ENCODE data around the gene ACSL1.

ACSL1 gene

GRCh38 chr4:184819786-184820185, 6.0 kb downstream of the ACSL1 start:
- no peak overlapping the region for H3K27ac ChIP-seq (ENCODE audit: low read depth, low read length)
- H3K27me3 ChIP-seq (ENCODE audit: control insufficient read depth in 1 of 2, insufficient read depth in 2 of 2, low read length in 2 of 2): no peaks in the 10 kb centered on the region
- H3K4me3 ChIP-seq (ENCODE audit: low read depth in 1 of 2, low read length in 2 of 2): no peak overlapping the region
- no peaks in the 10 kb centered on the region for H3K36me3 ChIP-seq (ENCODE audit: insufficient read depth, low read length)
- no peaks in the 10 kb centered on the region for H3K9me3 ChIP-seq (ENCODE audit: low read length)
- no peak overlapping the region for H3K9ac ChIP-seq (ENCODE audit: low read length)
- H3K4me1 ChIP-seq (ENCODE audit: insufficient read depth, low read length): peaks cover 12% of the 10 kb centered on the region

GRCh38 chr4:184818216-184818564, 7.6 kb downstream of the ACSL1 start:
- Histone ChIP-seq H3K36me3 (ENCODE audit: insufficient read depth, low read length) (no peaks in the 10 kb centered on the region), H3K9ac (ENCODE audit: low read length) (no peak overlapping the region), H3K4me3 (ENCODE audit: low read depth in 1 of 2, low read length in 2 of 2) (no peak overlapping the region), H3K4me1 (ENCODE audit: insufficient read depth, low read length) (peaks cover 13% of the 10 kb centered on the region), H3K27me3 (ENCODE audit: control insufficient read depth in 1 of 2, insufficient read depth in 2 of 2, low read length in 2 of 2) (no peaks in the 10 kb centered on the region), H3K9me3 (ENCODE audit: low read length) (no peaks in the 10 kb centered on the region), H3K27ac (ENCODE audit: low read depth, low read length) (no peak overlapping the region)

GRCh38 chr4:184817494-184818215, 8.1 kb downstream of the ACSL1 start:
- Histone ChIP-seq H3K27me3 (ENCODE audit: control insufficient read depth in 1 of 2, insufficient read depth in 2 of 2, low read length in 2 of 2) (no peaks in the 10 kb centered on the region), H3K9me3 (ENCODE audit: low read length) (no peaks in the 10 kb centered on the region), H3K4me3 (ENCODE audit: low read depth in 1 of 2, low read length in 2 of 2) (no peak overlapping the region), H3K36me3 (ENCODE audit: insufficient read depth, low read length) (no peaks in the 10 kb centered on the region), H3K4me1 (ENCODE audit: insufficient read depth, low read length) (peaks cover 14% of the 10 kb centered on the region), H3K9ac (ENCODE audit: low read length) (no peak overlapping the region), H3K27ac (ENCODE audit: low read depth, low read length) (no peak overlapping the region)

DNA sequence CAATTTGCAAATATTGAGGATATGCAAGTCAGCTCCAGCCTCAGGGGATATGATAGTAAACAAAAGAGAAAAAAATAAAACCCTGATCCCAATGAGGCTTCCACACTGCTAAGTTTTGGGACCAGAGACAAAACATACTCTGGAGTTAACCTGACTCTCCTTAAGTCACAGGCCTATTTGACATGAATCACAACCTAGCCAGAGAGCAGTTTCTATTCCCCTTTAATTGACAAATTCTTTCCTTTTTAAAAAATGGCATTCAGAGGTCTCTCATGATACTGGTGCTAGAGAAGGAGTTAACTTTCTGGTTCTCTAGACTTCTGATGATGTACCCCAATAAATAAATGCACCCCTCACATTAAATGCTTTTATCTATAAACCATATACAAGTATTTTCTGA, 8.8 kb downstream of the ACSL1 start:
- no peaks in the 10 kb centered on the region for H3K9me3 ChIP-seq (ENCODE audit: low read length)
- H3K27me3 ChIP-seq (ENCODE audit: control insufficient read depth in 1 of 2, insufficient read depth in 2 of 2, low read length in 2 of 2): no peaks in the 10 kb centered on the region
- no peak overlapping the region for H3K27ac ChIP-seq (ENCODE audit: low read depth, low read length)
- peaks cover 17% of the 10 kb centered on the region for H3K4me1 ChIP-seq (ENCODE audit: insufficient read depth, low read length)
- H3K36me3 ChIP-seq (ENCODE audit: insufficient read depth, low read length): no peaks in the 10 kb centered on the region
- H3K4me3 ChIP-seq (ENCODE audit: low read depth in 1 of 2, low read length in 2 of 2): no peak overlapping the region
- H3K9ac ChIP-seq (ENCODE audit: low read length): no peak overlapping the region

DNA sequence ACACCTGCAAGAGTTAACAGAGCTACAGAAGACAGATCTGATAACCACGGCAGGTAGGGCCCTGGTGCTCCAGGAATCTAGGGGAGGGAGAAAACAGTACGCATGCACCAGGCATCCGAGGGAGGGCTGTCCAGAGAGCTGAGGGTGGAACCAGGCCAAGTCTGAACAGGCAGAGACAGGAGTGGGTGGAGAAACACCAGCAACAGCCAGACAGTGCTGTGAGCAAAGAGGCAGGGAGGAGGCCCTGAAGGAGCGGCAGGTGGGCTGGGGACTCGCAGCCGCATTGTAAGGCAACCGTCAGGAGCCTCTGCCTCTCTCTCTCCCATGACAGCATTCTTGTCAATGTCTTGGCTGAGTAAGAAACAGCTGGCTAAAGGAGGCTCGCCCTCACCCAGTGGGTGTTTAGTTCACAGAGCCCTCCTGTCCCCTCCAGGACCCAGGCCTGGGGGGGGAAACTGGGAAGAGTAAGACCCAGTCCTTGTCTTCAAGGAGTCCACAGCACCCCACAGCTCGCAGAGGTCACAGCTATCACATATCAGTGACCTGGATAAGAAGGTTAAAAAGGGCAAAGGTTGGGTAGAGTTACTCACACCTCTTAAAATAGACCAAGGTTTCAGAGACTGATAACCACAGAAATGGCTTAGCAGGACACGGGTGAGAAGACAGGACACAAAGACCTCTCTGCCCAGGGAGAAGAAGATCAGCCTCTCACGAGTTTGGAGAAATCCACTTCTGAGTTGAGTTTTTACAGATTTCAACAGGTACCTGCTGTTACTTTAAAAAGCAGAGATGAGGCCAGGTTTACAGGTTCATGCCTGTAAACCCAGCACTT, 10.5 kb downstream of the ACSL1 start:
- Histone ChIP-seq H3K27me3 (ENCODE audit: control insufficient read depth in 1 of 2, insufficient read depth in 2 of 2, low read length in 2 of 2) (no peaks in the 10 kb centered on the region), H3K4me1 (ENCODE audit: insufficient read depth, low read length) (peaks cover 17% of the 10 kb centered on the region), H3K9ac (ENCODE audit: low read length) (no peak overlapping the region), H3K9me3 (ENCODE audit: low read length) (no peaks in the 10 kb centered on the region), H3K36me3 (ENCODE audit: insufficient read depth, low read length) (no peaks in the 10 kb centered on the region), H3K27ac (ENCODE audit: low read depth, low read length) (no peak overlapping the region), H3K4me3 (ENCODE audit: low read depth in 1 of 2, low read length in 2 of 2) (no peak overlapping the region)

DNA sequence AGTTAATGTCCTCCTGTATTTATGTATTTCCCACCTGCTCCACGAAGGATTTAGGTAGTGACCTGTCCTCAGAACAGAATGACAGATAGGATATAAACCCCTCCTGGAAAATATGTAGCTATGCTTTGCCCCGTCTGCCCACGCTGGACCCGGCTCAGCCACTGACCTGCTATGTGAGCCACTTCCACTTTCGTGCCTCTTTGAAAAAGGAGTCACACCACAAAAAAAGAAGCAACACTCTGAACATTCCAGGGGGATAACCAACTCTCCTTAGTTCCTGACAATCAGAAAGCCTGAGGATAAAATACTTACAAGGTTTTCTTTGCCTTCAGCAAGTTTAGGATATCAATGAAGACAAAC, 11.1 kb downstream of the ACSL1 start:
- Histone ChIP-seq H3K9ac (ENCODE audit: low read length) (no peak overlapping the region), H3K36me3 (ENCODE audit: insufficient read depth, low read length) (no peaks in the 10 kb centered on the region), H3K4me1 (ENCODE audit: insufficient read depth, low read length) (peaks cover 17% of the 10 kb centered on the region), H3K27ac (ENCODE audit: low read depth, low read length) (no peak overlapping the region), H3K9me3 (ENCODE audit: low read length) (no peaks in the 10 kb centered on the region), H3K4me3 (ENCODE audit: low read depth in 1 of 2, low read length in 2 of 2) (no peak overlapping the region), H3K27me3 (ENCODE audit: control insufficient read depth in 1 of 2, insufficient read depth in 2 of 2, low read length in 2 of 2) (no peaks in the 10 kb centered on the region)

GRCh38 chr4:184812651-184813181, 13.1 kb downstream of the ACSL1 start:
- Histone ChIP-seq H3K4me3 (ENCODE audit: low read depth in 1 of 2, low read length in 2 of 2) (no peak overlapping the region), H3K9me3 (ENCODE audit: low read length) (no peaks in the 10 kb centered on the region), H3K27me3 (ENCODE audit: control insufficient read depth in 1 of 2, insufficient read depth in 2 of 2, low read length in 2 of 2) (no peaks in the 10 kb centered on the region), H3K4me1 (ENCODE audit: insufficient read depth, low read length) (peaks cover 29% of the 10 kb centered on the region), H3K27ac (ENCODE audit: low read depth, low read length) (no peak overlapping the region), H3K36me3 (ENCODE audit: insufficient read depth, low read length) (no peaks in the 10 kb centered on the region), H3K9ac (ENCODE audit: low read length) (no peak overlapping the region)

- Histone ChIP-seq H3K36me3 (ENCODE audit: insufficient read depth, low read length) (no peaks in the 10 kb centered on the region), H3K4me3 (ENCODE audit: low read depth in 1 of 2, low read length in 2 of 2) (no peak overlapping the region), H3K9ac (ENCODE audit: low read length) (no peak overlapping the region), H3K27ac (ENCODE audit: low read depth, low read length) (no peak overlapping the region), H3K9me3 (ENCODE audit: low read length) (no peaks in the 10 kb centered on the region), H3K27me3 (ENCODE audit: control insufficient read depth in 1 of 2, insufficient read depth in 2 of 2, low read length in 2 of 2) (no peaks in the 10 kb centered on the region), H3K4me1 (ENCODE audit: insufficient read depth, low read length) (peaks cover 35% of the 10 kb centered on the region)
Observed at GRCh38 chr4:184812199-184812542, 13.6 kb downstream of the ACSL1 start.

GRCh38 chr4:184811526-184812198, 14.1 kb downstream of the ACSL1 start:
- Histone ChIP-seq H3K4me3 (ENCODE audit: low read depth in 1 of 2, low read length in 2 of 2) (no peak overlapping the region), H3K27ac (ENCODE audit: low read depth, low read length) (no peak overlapping the region), H3K4me1 (ENCODE audit: insufficient read depth, low read length) (peaks cover 40% of the 10 kb centered on the region), H3K9ac (ENCODE audit: low read length) (no peak overlapping the region), H3K36me3 (ENCODE audit: insufficient read depth, low read length) (no peaks in the 10 kb centered on the region), H3K27me3 (ENCODE audit: control insufficient read depth in 1 of 2, insufficient read depth in 2 of 2, low read length in 2 of 2) (no peaks in the 10 kb centered on the region), H3K9me3 (ENCODE audit: low read length) (no peaks in the 10 kb centered on the region)

DNA sequence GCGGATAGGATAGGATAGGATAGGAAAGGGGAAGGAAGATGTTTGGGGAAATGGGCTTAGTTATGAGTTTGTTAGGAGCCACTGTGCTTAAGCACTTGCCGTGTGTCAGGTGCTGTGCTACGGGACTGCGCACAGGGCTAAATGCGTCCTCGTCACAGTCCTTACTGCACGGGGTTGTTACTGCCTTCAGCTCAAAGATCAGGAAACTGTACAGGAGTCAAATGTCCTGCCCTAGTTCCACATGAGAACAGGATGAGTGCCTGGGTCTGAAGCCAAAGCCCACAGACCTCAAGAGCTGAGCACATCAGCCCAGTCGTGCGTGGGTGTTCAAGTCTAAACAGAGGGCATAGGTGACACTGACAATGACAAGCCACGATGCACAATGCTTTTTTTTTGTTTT, 15.0 kb downstream of the ACSL1 start:
- Histone ChIP-seq H3K9ac (ENCODE audit: low read length) (no peak overlapping the region), H3K9me3 (ENCODE audit: low read length) (no peaks in the 10 kb centered on the region), H3K4me1 (ENCODE audit: insufficient read depth, low read length) (peaks cover 48% of the 10 kb centered on the region), H3K27me3 (ENCODE audit: control insufficient read depth in 1 of 2, insufficient read depth in 2 of 2, low read length in 2 of 2) (no peaks in the 10 kb centered on the region), H3K27ac (ENCODE audit: low read depth, low read length) (no peak overlapping the region), H3K36me3 (ENCODE audit: insufficient read depth, low read length) (no peaks in the 10 kb centered on the region), H3K4me3 (ENCODE audit: low read depth in 1 of 2, low read length in 2 of 2) (no peak overlapping the region)

DNA sequence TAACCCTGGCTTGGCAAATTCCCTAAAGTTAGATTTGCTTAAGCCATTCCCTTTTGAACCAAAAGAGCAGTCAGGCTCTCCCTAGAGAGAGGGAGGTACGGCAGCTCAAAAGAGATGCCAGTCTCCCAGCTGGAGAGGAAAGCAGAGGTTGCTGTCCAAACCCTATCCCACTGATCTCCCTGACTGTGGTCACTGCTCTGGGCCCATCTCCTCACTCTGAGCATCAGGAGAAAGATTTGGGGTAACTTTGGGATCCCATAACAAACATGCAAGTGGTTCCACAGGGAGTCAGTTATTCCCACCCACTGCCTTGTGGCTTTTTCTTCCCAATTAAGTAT, 17.1 kb downstream of the ACSL1 start:
- H3K9ac ChIP-seq (ENCODE audit: low read length): no peak overlapping the region
- no peaks in the 10 kb centered on the region for H3K27me3 ChIP-seq (ENCODE audit: control insufficient read depth in 1 of 2, insufficient read depth in 2 of 2, low read length in 2 of 2)
- H3K9me3 ChIP-seq (ENCODE audit: low read length): no peaks in the 10 kb centered on the region
- no peak overlapping the region for H3K27ac ChIP-seq (ENCODE audit: low read depth, low read length)
- H3K4me1 ChIP-seq (ENCODE audit: insufficient read depth, low read length): peaks cover 40% of the 10 kb centered on the region
- H3K36me3 ChIP-seq (ENCODE audit: insufficient read depth, low read length): no peaks in the 10 kb centered on the region
- H3K4me3 ChIP-seq (ENCODE audit: low read depth in 1 of 2, low read length in 2 of 2): no peak overlapping the region
